ENCODE measurements around the gene RUFY4. TPM values are rescaled to one million over a fixed set of nuclear protein-coding genes. Genes with fewer than 3 reads are reported as not detected.

Gene RUFY4
- total RNA-seq, 1 experiment from 2014 or later = 1.3 TPM

GRCh38 chr2:218083352-218083676 is 14.3 kb downstream of the RUFY4 start:
- H3K4me1 ChIP-seq (ENCODE audit: insufficient read depth, low read length, poor library complexity, severe bottlenecking) = no peaks in the 10 kb centered on the region
- intact Hi-C loops (cut with micrococcal nuclease; ENCODE audit: unreplicated experiment) = no loop called here
- TF ChIP-seq, protein P1, sequence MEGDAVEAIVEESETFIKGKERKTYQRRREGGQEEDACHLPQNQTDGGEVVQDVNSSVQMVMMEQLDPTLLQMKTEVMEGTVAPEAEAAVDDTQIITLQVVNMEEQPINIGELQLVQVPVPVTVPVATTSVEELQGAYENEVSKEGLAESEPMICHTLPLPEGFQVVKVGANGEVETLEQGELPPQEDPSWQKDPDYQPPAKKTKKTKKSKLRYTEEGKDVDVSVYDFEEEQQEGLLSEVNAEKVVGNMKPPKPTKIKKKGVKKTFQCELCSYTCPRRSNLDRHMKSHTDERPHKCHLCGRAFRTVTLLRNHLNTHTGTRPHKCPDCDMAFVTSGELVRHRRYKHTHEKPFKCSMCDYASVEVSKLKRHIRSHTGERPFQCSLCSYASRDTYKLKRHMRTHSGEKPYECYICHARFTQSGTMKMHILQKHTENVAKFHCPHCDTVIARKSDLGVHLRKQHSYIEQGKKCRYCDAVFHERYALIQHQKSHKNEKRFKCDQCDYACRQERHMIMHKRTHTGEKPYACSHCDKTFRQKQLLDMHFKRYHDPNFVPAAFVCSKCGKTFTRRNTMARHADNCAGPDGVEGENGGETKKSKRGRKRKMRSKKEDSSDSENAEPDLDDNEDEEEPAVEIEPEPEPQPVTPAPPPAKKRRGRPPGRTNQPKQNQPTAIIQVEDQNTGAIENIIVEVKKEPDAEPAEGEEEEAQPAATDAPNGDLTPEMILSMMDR (conservative IDR thresholded peaks at IDR 0.05; ENCODE audit: low read depth, low read length) = no peak
- TF ChIP-seq EZH2 (IDR thresholded peaks at IDR 0.05; ENCODE audit: borderline replicate concordance, low read depth, low read length, poor library complexity, severe bottlenecking) = no peak
- ChIA-PET POLR2A (ENCODE audit: low non-redundant PET) (no interaction called here), CTCF (no interaction called here)
- H3K36me3 ChIP-seq (ENCODE audit: insufficient read depth, low read length, poor library complexity, severe bottlenecking) = no peaks in the 10 kb centered on the region
- no TSS peak for BruUV-seq (replicated peaks)
- peaks cover 9% of the 10 kb centered on the region for H3K9me3 ChIP-seq (ENCODE audit: low read depth, low read length, poor library complexity, severe bottlenecking)
- no peak overlapping the region for H3K27ac ChIP-seq (ENCODE audit: low read depth, low read length, poor library complexity, severe bottlenecking)
- no peak for DNase-seq (ENCODE audit: low spot score)
- no peaks in the 10 kb centered on the region for H3K27me3 ChIP-seq (replicated peaks; ENCODE audit: insufficient read depth, low read depth, low read length, poor library complexity)
- H3K4me3 ChIP-seq (ENCODE audit: low read depth, low read length, poor library complexity, severe bottlenecking) = no peak overlapping the region

DNA sequence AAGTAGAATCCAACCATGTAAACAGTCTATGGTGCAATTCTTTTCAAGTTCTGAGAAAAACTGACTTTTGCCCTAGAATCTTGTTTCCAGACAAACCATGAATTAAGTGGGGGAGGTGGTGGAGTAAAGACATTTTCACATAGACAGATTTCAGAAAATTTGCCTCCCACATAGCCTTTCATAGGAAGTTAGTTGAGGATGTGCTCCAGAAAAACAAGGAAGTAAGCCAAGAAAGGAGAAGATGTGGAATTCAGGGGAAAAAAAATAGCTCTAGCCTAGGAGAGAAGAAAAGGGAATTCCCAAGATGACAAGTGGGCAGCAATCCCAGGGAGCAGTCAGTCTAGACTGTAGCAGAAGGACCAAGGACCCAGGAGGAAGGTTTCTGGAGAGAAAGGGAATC is 17.4 kb downstream of the RUFY4 start:
- ChIA-PET CTCF (no interaction called here), POLR2A (ENCODE audit: low non-redundant PET) (no interaction called here)
- Histone ChIP-seq H3K27me3 (replicated peaks; ENCODE audit: insufficient read depth, low read depth, low read length, poor library complexity) (no peaks in the 10 kb centered on the region), H3K9me3 (ENCODE audit: low read depth, low read length, poor library complexity, severe bottlenecking) (peaks cover 9% of the 10 kb centered on the region), H3K36me3 (ENCODE audit: insufficient read depth, low read length, poor library complexity, severe bottlenecking) (no peaks in the 10 kb centered on the region), H3K4me3 (ENCODE audit: low read depth, low read length, poor library complexity, severe bottlenecking) (no peak overlapping the region), H3K4me1 (ENCODE audit: insufficient read depth, low read length, poor library complexity, severe bottlenecking) (no peaks in the 10 kb centered on the region), H3K27ac (ENCODE audit: low read depth, low read length, poor library complexity, severe bottlenecking) (no peak overlapping the region)
- BruUV-seq (replicated peaks) = no TSS peak
- TF ChIP-seq EZH2 (IDR thresholded peaks at IDR 0.05; ENCODE audit: borderline replicate concordance, low read depth, low read length, poor library complexity, severe bottlenecking) = no peak
- TF ChIP-seq, protein P1 (conservative IDR thresholded peaks at IDR 0.05; ENCODE audit: low read depth, low read length) = no peak
- intact Hi-C loops (cut with micrococcal nuclease; ENCODE audit: unreplicated experiment) = no loop called here
- DNase-seq (ENCODE audit: low spot score) = no peak

GRCh38 chr2:218089259-218089658 is 20.2 kb downstream of the RUFY4 start:
- Histone ChIP-seq H3K27ac (ENCODE audit: low read depth, low read length, poor library complexity, severe bottlenecking) (no peak overlapping the region), H3K36me3 (ENCODE audit: insufficient read depth, low read length, poor library complexity, severe bottlenecking) (no peaks in the 10 kb centered on the region), H3K4me3 (ENCODE audit: low read depth, low read length, poor library complexity, severe bottlenecking) (no peak overlapping the region), H3K9me3 (ENCODE audit: low read depth, low read length, poor library complexity, severe bottlenecking) (peaks cover 9% of the 10 kb centered on the region), H3K27me3 (replicated peaks; ENCODE audit: insufficient read depth, low read depth, low read length, poor library complexity) (no peaks in the 10 kb centered on the region), H3K4me1 (ENCODE audit: insufficient read depth, low read length, poor library complexity, severe bottlenecking) (no peaks in the 10 kb centered on the region)
- intact Hi-C loops (cut with micrococcal nuclease; ENCODE audit: unreplicated experiment) = no loop called here
- no TSS peak for BruUV-seq (replicated peaks)
- ChIA-PET POLR2A (ENCODE audit: low non-redundant PET) (no interaction called here), CTCF (no interaction called here)
- TF ChIP-seq, protein P1 (conservative IDR thresholded peaks at IDR 0.05; ENCODE audit: low read depth, low read length) = no peak
- TF ChIP-seq EZH2 (IDR thresholded peaks at IDR 0.05; ENCODE audit: borderline replicate concordance, low read depth, low read length, poor library complexity, severe bottlenecking) = no peak
- DNase-seq (ENCODE audit: low spot score) = no peak
